HCT116 (cell line): Measurements from ENCODE around the gene CHL1. TPM values are rescaled to one million over a fixed set of nuclear protein-coding genes. Genes with fewer than 3 reads are reported as not detected.

Experiments used
- ATAC-seq: fragments of 200-7000 bp; cut with Tn5 transposase; 2 replicates; pipeline ENCODE4 v1.9.1; 2020; ENCODE audit warnings: mild to moderate bottlenecking, moderate library complexity
- BruUV-seq: library from RNA; stranded (reverse); fragments of 400-500 nt; replicated peaks from 2 replicates; lab custom pipeline; 2021; lab: Mats Ljungman, UMichigan
- CTCF ChIA-PET: fragments of 300-600 bp; sonication (Branson Sonifier 250); formaldehyde crosslinking; loops from one replicate; lab custom pipeline; 2021; ENCODE audit warnings: antibody characterized with exemption; lab: Charles Lee
- POLR2A ChIA-PET: fragments of 300-600, 350-600 bp; sonication (Branson Sonifier 250); formaldehyde crosslinking; loops from one replicate; lab custom pipeline; 2021; ENCODE audit warnings: antibody characterized with exemption; lab: Charles Lee
- RAD21 ChIA-PET, 2 experiments: fragments of 300-600 bp; sonication (Branson Sonifier 250); formaldehyde crosslinking; loops; one replicate each; lab custom pipeline; 2023; ENCODE audit warnings: low total read pairs in 2 of 2; ENCODE audit not compliant: uncharacterized antibody in 2 of 2, unreplicated experiment in 2 of 2, low non-redundant PET in 1 of 2; lab: Charles Lee
- DNase-seq: peaks from one replicate; pipeline ENCODE4 v3.0.0-alpha.2; 2010; ENCODE audit warnings: low read depth, low spot score
- H2AFZ ChIP-seq: fragments of 200-600 bp; shearing (Covaris generic), sonication (generic); 2 replicates; pipeline ENCODE4 v1.6.1; 2017; ENCODE audit warnings: low read depth, mixed run types, mixed read lengths, antibody characterized with exemption, low read length; ENCODE audit not compliant: poor library complexity, severe bottlenecking
- H3K27ac ChIP-seq: 2 replicates; pipeline ENCODE4 v1.5.1; 2012; ENCODE audit warnings: low read depth, low read length
- H3K27me3 ChIP-seq: fragments of 200-600 bp; sonication (generic); 2 replicates; pipeline ENCODE4 v1.6.1; 2016; ENCODE audit warnings: mixed run types, low read length, mixed read lengths; ENCODE audit not compliant: insufficient read depth
- H3K36me3 ChIP-seq, 2 experiments: fragments of 200-500 bp in 1 of 2; fragments of 200-600 bp in 1 of 2; sonication (Bioruptor generic) in 1 of 2; sonication (generic) in 1 of 2; 2 replicates each; pipeline versions ENCODE4 v1.5.1 to v1.6.1; 2014 to 2016; ENCODE audit warnings: low read length in 2 of 2, inconsistent platforms in 1 of 2, mixed read lengths in 1 of 2, mixed run types in 1 of 2; ENCODE audit not compliant: insufficient read depth in 2 of 2, control insufficient read depth in 1 of 2
- H3K4me1 ChIP-seq, 2 experiments: fragments of 200-600 bp in 1 of 2; sonication (generic) in 1 of 2; 2 replicates each; pipeline versions ENCODE4 v1.5.1 to v1.6.1; 2012 to 2017; ENCODE audit warnings: low read length in 2 of 2, inconsistent platforms in 1 of 2, mild to moderate bottlenecking in 1 of 2, mixed read lengths in 1 of 2, mixed run types in 1 of 2, moderate library complexity in 1 of 2; ENCODE audit not compliant: insufficient read depth in 2 of 2, control insufficient read depth in 1 of 2
- H3K4me2 ChIP-seq: fragments of 200-600 bp; sonication (generic); 2 replicates; pipeline ENCODE4 v1.6.1; 2017; ENCODE audit warnings: mixed run types, low read length, mixed read lengths
- H3K4me3 ChIP-seq, 2 experiments: fragments of 200-600 bp in 1 of 2; sonication (generic) in 1 of 2; replicated peaks in 1 of 2; 2 replicates each; pipeline ENCODE4 v1.5.1; 2011 to 2016; ENCODE audit warnings: low read length in 2 of 2, control low read depth in 1 of 2, low read depth in 1 of 2, mild to moderate bottlenecking in 1 of 2, mixed read lengths in 1 of 2, mixed run types in 1 of 2
- H3K79me2 ChIP-seq: fragments of 200-600 bp; sonication (generic); 2 replicates; pipeline ENCODE4 v1.6.1; 2017; ENCODE audit warnings: mild to moderate bottlenecking, mixed run types, low read length, moderate library complexity, mixed read lengths; ENCODE audit not compliant: insufficient read depth
- H3K9ac ChIP-seq: fragments of 200-600 bp; sonication (generic); 2 replicates; pipeline ENCODE4 v1.6.1; 2016; ENCODE audit warnings: low read length, mixed read lengths
- H3K9me2 ChIP-seq: fragments of 200-600 bp; sonication (generic), shearing (Covaris generic); 2 replicates; pipeline ENCODE4 v1.6.1; 2017; ENCODE audit warnings: mixed run types, mild to moderate bottlenecking, moderate library complexity; ENCODE audit not compliant: insufficient read depth
- H3K9me3 ChIP-seq, 2 experiments: fragments of 200-500 bp in 1 of 2; fragments of 200-600 bp in 1 of 2; sonication (Bioruptor generic) in 1 of 2; sonication (generic) in 1 of 2; 2 replicates each; pipeline ENCODE4 v1.6.1; 2014 to 2017; ENCODE audit warnings: low read length in 2 of 2, mixed read lengths in 2 of 2, inconsistent platforms in 1 of 2, low read depth in 1 of 2, mild to moderate bottlenecking in 1 of 2, mixed run types in 1 of 2, moderate library complexity in 1 of 2; ENCODE audit not compliant: control insufficient read depth in 1 of 2, insufficient read depth in 1 of 2
- H4K20me1 ChIP-seq: fragments of 200-600 bp; sonication (generic), shearing (Covaris generic); 2 replicates; pipeline ENCODE4 v1.6.1; 2017; ENCODE audit warnings: mixed run types, mild to moderate bottlenecking, moderate library complexity; ENCODE audit not compliant: insufficient read depth
- ATF3 ChIP-seq: IDR thresholded peaks from 2 replicates; pipeline ENCODE4 v1.6.1; 2012
- CBX3 ChIP-seq: IDR thresholded peaks from 2 replicates; pipeline ENCODE4 v1.6.1; 2012; ENCODE audit warnings: low read depth
- CTCF ChIP-seq, 3 experiments: fragments of 200-600 bp in 1 of 3; sonication (generic) in 1 of 3; IDR thresholded peaks in 2 of 3; conservative IDR thresholded peaks in 1 of 3; 2 replicates each; pipeline ENCODE4 v1.5.1; 2012 to 2017; ENCODE audit warnings: low read depth in 2 of 3, low read length in 2 of 3, antibody characterized with exemption in 1 of 3, borderline replicate concordance in 1 of 3, control low read depth in 1 of 3, mild to moderate bottlenecking in 1 of 3, mixed read lengths in 1 of 3, mixed run types in 1 of 3, moderate library complexity in 1 of 3; ENCODE audit not compliant: insufficient read depth in 1 of 3
- MAX ChIP-seq: IDR thresholded peaks from 2 replicates; pipeline ENCODE4 v1.6.1; 2012
- RAD21 ChIP-seq: IDR thresholded peaks from 2 replicates; pipeline ENCODE4 v1.6.1; 2012; ENCODE audit warnings: low read depth, mild to moderate bottlenecking
- ZFX ChIP-seq: fragments of 450-650 bp; IDR thresholded peaks from 2 replicates; pipeline ENCODE4 v1.6.1; 2017
- intact Hi-C: fragments of 100-400 bp; cut with micrococcal nuclease; formaldehyde crosslinking; loops from 2 replicates; pipeline ENCODE4 v1.10.0; 2022
- total RNA-seq: library from RNA; stranded (reverse); gene quantifications from one replicate; pipeline ENCODE4 v1.2.1, GENCODE V29; 2021; ENCODE audit not compliant: unreplicated experiment

The CHL1 gene
- total RNA-seq, 1 experiment from 2014 or later = not detected

GRCh38 chr3:414063-414462, 217.5 kb downstream of the CHL1 start:
- H3K4me3 ChIP-seq = no peak overlapping the region
- H3K27ac ChIP-seq = no peak overlapping the region
- ATAC-seq (no peak), DNase-seq (no peak)
- no peak overlapping the region for H3K4me2 ChIP-seq
- H2AFZ ChIP-seq = no peak overlapping the region
- RAD21 ChIA-PET = no interaction called here
- H3K9ac ChIP-seq = no peak overlapping the region
- no TSS peak for BruUV-seq
- H3K9me3 ChIP-seq = peaks cover 5 to 21% of the 10 kb centered on the region in 2 experiments; a peak in 2 of 4 replicates
- H3K79me2 ChIP-seq = no peaks in the 10 kb centered on the region
- POLR2A ChIA-PET = no interaction called here
- intact Hi-C loops = no loop called here
- no peaks in the 10 kb centered on the region for H3K9me2 ChIP-seq
- no peaks in the 10 kb centered on the region for H3K27me3 ChIP-seq
- H3K4me1 ChIP-seq = no peaks in the 10 kb centered on the region
- no peaks in the 10 kb centered on the region for H3K36me3 ChIP-seq
- TF ChIP-seq RAD21 (0 out of 2 replicates have a peak, but pooled peaks have one; percentile 4), ZFX (no peak)
- CTCF ChIA-PET = no interaction called here
- H4K20me1 ChIP-seq = no peaks in the 10 kb centered on the region

- no peak overlapping the region for H3K4me2 ChIP-seq
- H3K36me3 ChIP-seq = no peaks in the 10 kb centered on the region
- intact Hi-C loops = no loop called here
- POLR2A ChIA-PET = no interaction called here
- H3K9me3 ChIP-seq = peaks cover 5 to 11% of the 10 kb centered on the region in 2 experiments; a peak in 2 of 4 replicates
- no peak for TF ChIP-seq MAX
- no peak for TF ChIP-seq ATF3
- TF ChIP-seq CBX3 = no peak
- TF ChIP-seq CTCF (IDR thresholded peaks at IDR 0.05 in 2 of 3, conservative IDR thresholded peaks at IDR 0.05 in 1 of 3; ENCODE audit: borderline replicate concordance in 1 of 3, insufficient read depth in 1 of 3, low read depth in 2 of 3, low read length in 2 of 3) = no peak
- ATAC-seq = no peak
- no peaks in the 10 kb centered on the region for H3K27me3 ChIP-seq
- DNase-seq = no peak
- no peak overlapping the region for H2AFZ ChIP-seq
- no peaks in the 10 kb centered on the region for H3K79me2 ChIP-seq
- H4K20me1 ChIP-seq = no peaks in the 10 kb centered on the region
- no peaks in the 10 kb centered on the region for H3K9me2 ChIP-seq
- no peaks in the 10 kb centered on the region for H3K4me1 ChIP-seq
- CTCF ChIA-PET = no interaction called here
- no TSS peak for BruUV-seq
- H3K4me3 ChIP-seq = no peak overlapping the region
- no peak overlapping the region for H3K9ac ChIP-seq
- RAD21 ChIA-PET = no interaction called here
- H3K27ac ChIP-seq = no peak overlapping the region
Measured at GRCh38 chr3:418239-418929, 221.8 kb downstream of the CHL1 start.
